Putamen (tissue), 1 donor: ENCODE results near the gene CPAMD8.
"Not testable (repeated sequence)": the region's sequence is repeated elsewhere in the genome, so short reads cannot be mapped to it uniquely, and the experiment has no call there.

Source experiments
- DNase-seq: peaks from one replicate; pipeline ENCODE4 v3.0.0-alpha.2; 2016; ENCODE audit warnings: low spot score

The CPAMD8 gene

DNA sequence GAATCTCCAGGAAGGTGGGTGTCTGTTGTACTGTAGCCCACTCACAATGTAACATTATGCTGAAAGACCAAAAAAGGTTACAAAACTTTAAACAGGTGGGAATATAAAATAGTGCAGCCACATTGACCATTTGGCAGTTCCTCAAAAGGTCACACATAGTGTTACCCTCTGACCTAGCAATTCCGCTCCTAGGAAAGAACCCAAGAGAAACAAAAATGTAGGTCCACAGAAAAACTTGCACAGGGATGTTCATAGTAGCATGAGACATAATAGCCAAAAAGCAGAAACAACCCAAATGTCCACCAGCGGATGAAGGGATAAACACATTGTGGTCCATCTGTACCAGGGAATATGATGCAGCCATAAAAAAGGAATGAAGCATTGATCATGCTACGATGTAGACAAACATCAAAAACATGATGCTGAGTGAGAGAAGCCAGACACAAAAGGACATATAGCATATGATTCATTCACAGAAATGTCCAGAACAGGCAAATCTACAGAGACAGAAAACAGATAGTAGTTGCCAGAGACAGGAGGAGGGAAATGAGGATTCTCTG lies 27.9 kb downstream of the CPAMD8 start:
- no peak for DNase-seq

DNA sequence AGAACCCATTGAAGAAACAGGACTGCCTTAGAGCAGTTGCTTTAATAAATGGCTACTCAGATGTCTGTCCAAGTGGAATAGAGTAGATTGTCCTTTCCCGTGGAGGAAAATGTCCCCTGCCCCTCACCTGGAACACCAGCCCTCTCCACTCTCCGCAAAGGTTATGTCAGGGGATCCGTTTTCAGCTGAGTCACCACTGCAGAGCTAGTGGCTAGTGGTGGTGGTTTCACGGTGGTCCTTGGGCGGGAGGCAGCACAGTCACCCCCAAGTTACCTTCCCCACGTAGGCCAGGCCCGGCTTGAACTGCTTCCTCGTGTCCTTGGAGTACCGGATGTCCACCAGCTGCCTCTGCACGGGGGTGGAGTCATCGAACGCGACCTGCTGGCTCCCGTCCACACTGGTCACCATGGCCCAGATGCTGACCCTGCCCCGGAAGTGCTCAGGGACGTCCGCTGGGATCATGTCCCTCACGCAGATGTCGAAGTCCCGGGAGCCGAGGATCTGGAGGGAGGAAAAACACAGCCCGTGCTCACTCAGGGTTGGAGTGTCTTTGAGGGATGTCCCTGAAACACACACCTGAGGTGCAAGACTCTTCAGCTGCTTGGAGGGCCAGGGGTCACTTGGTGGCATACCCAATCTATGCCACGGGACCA lies 29.6 kb downstream of the CPAMD8 start:
- DNase-seq: not testable (repeated sequence)

DNA sequence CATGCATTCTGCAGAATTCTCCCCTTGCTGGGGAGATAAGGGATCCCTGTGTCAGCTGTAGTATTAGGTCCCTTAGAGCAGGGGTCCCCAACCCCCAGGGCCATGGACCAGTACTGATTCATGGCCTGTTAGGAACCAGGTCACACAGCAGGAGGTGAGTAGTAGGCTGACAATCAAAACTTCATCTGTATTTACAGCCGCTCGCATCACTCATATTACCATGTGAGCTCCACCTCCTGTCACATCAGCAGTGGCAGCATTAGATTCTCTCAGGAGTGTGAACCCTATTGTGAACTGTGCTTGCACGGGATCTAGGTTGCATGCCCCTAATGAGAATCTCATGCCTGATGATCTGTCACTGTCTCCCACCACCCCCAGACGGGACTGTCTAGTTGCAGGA lies 37.9 kb downstream of the CPAMD8 start:
- DNase-seq: no peak

DNA sequence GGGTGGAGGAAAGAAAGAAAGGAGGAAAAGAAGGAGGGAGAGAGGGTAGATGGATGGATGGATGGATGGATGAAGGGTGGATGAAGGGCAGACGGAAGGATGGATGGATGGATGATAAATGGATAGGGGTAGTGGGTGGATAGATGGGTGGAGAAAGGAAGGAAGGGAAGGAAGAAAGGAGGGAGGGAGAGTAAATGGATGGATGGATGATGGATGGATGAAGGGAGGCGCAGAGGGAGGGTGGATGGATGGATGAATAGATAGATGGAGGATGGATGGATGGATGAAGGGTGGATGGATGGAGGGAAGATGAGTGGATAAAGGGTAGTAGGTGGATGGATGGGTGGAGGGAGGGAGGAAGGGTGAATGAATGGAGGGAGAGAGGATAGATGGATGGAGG lies 41.2 kb downstream of the CPAMD8 start:
- no peak for DNase-seq

DNA sequence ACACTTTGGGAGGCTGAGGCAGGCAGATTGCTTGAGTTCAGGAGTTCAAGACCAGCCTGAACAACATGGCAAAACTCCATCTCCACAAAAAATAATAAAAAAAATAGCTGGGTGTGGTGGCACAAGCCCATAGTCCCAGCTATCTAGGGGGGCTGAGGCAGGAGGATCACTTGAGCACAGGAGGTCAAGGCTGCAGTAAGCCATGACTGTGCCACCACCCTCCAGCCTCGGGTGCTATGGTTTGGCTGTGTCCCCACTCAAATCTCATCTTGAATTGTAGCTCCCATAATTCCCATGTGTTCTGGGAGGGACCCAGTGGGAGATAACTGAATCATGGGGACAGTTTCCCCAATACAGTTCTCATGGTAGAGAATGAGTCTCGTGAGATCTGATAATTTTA lies 44.0 kb downstream of the CPAMD8 start:
- not testable (repeated sequence) for DNase-seq

DNA sequence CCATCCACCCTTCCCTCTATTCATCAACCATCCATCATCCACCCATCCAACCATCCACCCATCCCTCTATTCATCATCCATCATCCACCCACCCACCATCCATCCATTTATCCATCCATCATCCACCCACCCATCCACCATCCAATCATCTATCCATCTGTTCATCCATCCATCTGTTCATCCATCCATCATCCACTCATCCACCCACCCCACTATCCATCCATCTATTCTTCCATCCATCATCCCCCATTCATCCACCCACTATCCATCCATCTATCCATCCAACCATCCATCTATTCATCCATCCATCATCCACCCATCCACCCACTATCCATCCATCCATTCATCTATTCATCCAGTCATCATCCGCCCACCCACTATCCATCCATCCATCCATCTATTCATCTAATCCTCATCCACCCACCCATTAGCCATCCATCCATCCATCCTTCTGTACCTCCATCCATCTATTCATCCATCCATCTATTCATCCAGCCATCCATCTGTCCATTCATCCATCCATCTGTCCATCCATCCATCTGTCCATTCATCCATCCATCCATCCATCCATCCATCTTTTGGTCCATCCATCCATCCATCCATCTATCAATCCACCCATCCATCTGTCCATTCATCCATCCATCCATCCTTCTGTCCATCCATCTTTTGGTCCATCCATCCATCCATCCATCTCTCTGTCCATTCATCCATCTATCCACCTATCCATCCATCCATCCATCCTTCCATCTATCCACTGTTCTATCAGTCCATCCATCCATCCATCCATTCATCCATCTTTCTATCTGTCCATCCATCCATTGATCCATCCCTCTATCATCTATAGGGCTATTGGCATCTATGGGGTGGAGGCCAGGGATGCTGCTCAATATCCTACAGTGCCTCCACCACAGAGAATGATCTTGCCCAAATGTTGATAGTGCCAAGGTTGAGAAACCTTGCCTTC lies 47.5 kb downstream of the CPAMD8 start:
- no peak for DNase-seq

DNA sequence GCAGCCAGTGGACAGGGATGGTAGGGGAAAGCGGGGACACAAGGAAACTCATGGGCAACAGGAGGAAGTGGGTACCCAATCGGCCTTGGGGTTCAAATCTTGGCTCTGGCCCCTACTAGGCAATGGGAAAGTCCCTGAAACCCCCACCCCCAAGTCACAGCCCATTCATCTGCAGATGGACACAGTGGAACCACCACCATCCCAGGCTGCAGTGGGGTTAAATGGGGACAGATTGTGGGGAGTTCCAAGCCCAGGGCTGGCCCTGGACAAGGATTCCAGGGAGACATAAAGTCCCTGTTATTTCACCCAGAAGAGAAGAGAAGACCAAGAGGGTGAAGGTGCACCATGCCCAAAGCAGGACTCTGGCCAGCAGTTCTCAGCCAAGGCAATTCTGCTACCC lies 48.5 kb downstream of the CPAMD8 start:
- DNase-seq: no peak

DNA sequence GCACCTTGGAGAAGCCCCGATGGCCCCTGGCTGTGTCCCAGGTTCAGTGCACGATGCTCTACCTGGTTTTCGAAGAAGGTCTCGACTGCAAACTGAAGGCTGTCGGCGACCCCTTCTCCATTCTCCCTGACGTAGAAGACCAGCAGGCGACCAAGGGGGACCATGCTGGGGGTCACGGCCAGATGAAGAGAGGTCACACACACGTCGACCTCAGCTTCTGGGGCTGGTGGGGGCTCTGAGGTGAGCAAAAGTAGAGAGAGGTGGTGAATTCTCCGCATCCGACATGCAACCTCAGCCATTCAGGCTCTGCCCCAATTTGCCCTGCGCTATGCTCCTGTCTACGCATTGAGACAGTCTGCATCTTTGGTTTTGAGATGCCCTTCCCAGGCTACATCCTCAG lies 49.3 kb downstream of the CPAMD8 start:
- DNase-seq: no peak

DNA sequence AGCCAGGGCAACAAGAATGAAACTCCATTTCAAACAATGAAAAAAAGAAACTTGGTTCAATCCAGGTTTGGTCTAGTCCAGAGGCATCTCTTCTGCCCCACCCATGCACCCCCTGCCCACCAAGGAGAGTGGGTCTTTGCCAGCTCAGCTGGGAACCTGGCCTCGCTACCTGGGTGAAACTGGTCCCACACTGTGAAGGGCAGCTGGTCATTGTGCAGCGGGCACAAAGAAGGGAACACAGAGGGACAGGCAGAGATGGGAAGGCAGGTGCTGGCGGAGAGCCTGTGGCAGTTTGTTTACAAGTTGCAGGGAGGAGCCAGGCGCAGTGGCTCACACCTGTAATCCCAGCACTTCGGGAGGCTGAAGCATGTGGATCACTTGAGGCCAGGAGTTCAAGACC lies 50.2 kb downstream of the CPAMD8 start:
- DNase-seq: no peak

DNA sequence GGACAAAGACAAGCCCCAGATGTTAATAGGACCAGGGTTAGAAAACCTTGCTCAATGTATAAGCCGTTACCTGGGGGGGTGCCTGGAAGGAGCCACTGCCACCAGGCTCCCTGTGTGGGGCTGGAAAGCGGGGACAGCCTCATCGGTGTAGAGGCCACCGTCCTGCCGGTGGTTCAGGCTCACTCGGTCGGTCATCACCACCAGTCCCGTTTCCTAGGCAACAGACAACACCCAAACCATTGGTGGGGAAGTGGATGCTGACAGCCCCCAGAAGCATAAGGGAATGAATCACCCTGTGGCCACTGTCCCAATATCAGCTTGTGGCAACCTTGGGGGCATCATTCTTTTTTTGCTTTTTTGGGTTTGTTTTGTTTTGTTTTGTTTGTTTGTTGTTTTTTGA lies 55.8 kb downstream of the CPAMD8 start:
- no peak for DNase-seq

DNA sequence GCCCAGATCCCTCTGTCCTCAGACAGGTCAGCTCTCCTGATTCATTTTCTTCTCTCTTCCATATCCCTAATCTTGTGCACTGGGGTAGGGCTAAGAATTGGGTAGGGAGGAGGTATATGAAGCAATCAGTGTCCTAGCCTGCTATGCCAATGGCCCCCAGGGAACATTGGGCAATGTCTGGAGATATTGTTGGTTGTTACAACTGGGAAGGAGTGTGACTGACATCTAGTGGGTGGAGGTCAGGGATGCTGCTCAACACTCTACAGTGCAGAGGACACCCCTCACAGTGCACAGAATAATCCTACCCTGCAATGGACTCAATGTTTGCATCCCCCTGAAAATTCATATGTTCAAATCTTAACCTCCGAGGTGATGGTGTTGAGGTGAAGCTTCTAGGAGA lies 57.5 kb downstream of the CPAMD8 start:
- no peak for DNase-seq

DNA sequence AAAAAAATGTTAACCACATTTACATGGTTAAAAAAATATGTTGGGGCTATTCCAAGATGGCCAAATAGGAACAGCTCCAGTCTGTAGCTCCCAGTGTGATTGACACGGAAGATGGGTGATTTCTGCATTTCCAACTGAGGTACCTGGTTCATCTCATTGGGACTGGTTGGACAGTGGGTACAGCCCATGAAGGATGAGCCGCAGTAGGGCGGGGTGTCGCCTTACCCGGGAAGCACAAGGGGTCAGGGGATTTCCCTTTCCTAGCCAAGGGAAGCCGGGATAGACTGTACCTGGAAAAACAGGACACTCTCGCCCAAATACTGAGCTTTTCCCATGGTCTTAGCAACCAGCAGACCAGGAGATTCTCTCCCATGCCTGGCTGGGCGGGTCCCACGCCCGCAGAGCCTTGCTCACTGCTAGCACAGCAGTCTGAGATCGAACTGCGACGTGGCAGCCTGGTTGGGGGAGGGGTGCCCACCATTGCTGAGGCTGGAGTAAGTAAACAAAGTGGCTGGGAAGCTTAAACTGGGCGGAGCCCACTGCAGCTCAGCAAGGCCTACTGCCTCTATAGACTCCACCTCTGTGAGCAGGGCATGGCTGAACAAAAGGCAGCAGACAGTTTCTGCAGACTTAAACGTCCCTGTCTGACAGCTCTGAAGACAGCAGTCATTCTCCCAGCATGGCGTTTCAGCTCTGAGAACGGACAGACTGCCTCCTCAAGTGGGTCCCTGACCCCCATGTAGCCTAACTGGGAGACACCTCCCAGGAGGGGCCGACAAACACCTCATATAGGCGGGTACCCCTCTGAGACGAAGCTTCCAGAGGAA lies 65.4 kb downstream of the CPAMD8 start:
- not testable (repeated sequence) for DNase-seq

DNA sequence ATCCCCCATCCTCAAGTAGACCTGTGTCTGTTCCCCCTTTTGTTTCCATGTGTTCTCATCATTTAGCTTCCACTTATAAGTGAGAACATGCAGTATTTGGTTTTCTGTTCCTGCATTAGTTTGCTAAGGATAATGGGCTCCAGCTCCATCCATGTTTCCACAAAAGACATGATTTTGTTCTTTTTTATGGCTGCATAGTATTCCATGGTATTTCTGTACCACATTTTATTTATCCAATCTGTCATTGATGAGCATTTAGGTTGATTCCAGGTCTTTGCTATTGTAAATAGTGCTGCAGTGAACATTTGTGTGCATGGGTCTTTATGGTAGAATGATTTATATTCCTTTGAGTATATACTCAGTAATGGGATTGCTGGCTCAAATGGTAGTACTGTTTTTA lies 68.3 kb downstream of the CPAMD8 start:
- not testable (repeated sequence) for DNase-seq

DNA sequence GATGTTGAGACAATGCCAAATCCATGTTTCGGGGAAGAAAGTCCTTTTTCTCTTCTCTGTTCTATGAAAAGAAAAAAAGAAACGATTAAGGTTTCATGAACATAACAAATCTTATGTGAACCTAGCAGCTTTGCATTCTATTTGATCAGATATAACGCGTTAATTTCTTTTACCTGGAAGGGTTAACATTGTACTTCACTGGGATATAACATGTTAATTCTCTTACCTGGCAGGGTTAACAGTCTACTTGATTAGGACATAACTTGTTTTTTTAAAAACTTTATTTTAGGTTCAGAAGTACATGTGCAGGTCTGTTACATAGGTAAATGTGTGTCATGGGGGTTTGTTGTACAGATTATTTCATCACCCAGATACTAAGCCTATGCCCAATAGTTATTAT lies 68.8 kb downstream of the CPAMD8 start:
- DNase-seq: no peak

DNA sequence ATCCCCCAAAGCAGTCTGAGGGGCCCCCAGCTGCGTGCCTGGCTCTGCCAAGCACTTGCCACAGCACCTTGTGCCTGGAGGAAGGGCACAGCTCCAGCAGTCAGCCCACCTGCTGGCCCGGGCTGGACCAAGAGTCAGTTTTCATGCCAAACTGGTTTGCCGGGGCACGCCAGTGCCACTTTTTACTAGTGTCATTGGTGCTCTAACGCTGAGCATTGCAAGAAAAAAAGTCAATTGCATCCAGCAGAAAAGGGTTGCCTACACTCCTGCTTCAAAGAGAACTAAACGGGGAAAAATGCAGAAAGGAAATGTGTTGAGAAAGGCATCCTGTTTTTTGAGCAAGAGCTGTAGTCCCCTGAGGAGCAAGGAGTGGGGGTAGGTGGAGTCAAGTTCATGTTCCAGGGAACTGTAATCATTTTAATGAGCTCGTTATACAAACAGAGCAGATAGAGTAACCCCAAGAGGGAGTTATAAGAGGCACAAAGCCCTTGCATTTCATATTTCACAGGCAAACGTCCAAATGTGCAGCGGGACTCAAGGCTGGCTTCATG lies 69.4 kb downstream of the CPAMD8 start:
- no peak for DNase-seq

DNA sequence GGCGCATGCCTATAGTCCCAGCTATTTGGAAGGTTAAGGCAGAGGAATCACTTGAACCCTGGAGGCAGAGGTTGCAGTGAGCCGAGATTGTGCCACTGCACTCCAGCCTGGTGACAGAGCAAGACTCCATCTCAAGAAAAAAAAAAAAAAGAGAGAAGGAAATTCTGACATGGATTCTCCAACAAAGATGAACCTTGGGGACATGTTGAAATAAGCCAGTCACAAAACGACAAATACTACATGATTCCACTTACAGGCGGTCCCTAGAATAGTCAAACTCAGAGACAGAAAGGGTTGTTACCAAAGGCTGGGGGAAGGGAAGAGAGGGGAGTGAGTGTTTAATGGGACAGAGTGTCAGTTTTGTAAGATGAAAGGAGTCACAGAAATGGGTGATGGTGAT lies 71.4 kb downstream of the CPAMD8 start:
- no peak for DNase-seq

DNA sequence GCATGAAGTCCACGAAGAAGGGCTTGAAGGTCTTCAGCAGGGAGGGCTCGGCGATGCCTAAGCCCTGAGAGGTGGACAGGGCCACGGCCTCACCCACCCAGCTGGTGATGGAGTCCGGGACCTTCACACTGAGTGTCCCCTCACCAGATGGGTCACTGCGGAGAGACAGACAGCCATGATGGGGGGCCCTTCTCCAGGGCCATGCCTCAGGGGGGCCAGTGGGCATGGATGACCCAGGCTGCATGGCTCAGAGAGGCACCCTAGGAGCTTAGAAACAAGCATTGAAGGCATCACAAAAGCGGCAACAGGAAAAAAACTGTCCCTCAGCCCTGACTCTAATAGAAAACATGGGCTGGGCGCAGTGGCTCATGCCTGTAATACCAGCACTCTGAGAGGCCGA lies 74.6 kb downstream of the CPAMD8 start:
- no peak for DNase-seq

DNA sequence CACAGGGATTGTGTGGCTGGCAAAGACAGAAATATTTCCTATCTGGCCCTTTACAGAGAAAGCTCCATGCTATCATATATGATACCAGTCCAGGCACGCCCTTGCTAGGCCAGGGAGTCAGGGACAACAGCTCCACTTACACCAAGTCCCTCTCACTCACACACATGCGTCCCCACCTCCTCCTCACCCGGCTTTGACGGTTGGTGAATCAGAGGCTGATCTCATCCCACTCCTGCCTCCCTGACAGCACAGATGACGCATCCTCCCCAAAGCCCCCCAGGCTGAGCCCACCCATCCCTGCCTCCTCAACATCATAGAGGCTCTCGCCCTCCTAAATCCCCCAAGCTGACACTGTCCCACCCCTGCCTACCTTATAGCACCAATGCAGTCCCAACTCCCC lies 75.1 kb downstream of the CPAMD8 start:
- DNase-seq: no peak

DNA sequence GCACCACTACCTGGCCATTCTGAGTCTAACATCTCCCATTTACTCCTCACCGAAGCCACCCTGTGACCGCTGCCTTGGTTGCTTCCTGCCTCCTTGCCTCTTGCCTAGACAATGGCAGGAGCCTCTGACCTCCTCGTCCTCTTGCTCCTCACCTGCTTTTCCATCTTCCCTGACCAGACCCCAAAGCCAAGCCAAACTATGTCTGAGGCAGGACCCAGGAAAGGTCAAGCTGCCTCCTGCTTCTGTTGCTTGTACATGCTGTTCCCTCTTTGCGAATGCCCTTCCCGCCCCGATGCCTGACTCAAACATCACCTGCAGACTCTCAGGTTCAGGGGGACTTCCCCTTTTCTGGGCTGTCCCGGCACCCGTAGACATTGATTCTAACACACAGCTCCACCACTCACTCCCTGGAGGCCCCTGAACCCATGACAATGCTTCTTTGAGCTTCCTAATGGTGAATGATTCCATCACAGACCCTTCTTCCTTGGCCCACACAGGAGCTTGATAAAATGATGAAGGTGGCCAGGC lies 77.0 kb downstream of the CPAMD8 start:
- no peak for DNase-seq

DNA sequence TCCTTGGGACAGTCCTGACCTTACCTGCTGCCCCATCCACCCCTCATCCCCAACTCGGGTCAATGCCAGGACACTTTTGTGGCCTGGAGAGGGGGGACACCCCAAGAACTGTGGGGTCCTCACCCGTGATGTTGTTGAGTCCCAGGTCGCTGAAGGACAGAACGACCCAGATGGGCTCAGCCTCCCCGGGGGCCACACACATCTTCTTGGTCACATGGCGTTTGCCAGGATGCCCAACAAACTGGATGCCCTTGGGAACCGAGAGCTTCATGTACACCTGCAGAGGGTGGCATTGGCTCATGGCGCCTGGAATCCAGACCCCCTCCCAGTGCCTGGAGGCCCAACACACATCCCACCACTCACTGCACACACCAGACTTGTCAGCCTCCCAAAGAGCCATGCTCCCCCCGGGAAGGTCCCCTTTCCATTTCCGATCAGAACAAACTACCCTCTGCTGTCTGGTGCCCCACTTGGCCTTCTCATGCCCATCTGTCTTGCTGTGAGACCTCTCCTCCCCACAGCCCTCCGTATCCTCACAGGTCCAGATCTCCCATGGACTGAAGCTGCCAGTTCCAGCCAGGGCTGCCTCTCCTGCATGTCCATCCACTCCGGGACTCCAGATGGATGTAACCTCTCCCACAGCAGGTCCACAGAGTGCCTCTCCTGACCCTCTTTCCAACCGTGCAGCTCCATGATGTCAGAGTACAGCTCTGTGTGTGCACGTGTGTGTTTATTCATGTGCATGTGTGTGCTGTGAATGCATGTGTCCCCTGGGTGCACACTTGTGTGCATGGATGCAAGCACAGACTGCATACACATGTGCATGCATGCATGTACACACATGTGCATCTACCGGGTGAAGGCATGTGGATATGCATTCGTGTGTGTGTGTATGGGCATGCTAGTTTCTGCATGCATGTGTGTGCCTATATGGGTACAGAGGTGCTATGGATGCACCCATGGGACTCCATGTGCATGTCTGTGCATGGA lies 79.4 kb downstream of the CPAMD8 start:
- no peak for DNase-seq
